ENCODE measurements around the gene NETO2. TPM values are rescaled to one million over a fixed set of nuclear protein-coding genes. Genes with fewer than 3 reads are reported as not detected.

The NETO2 gene
- total and polyA plus RNA-seq, 5 experiments from 2014 or later: 0.29 to 0.91 (median 0.38) TPM; not detected in 2

- H3K4me1 Mint-ChIP-seq: peaks cover 3 to 17% (median 14%) of the 10 kb centered on the region in 4 donors
- DNase-seq: no peak
- no peak overlapping the region for H3K4me3 Mint-ChIP-seq
- peak overlapping the region in 3 of 10 donors; percentile 12 to 70 (median 66) for H3K27ac Mint-ChIP-seq
- H3K9me3 Mint-ChIP-seq: no peaks in the 10 kb centered on the region
- ATAC-seq: no peak
- POLR2A ChIA-PET: no interaction called here
- peaks cover 0 to 4% (median 0%) of the 10 kb centered on the region in 5 donors for H3K27me3 Mint-ChIP-seq
- H3K36me3 Mint-ChIP-seq: no peaks in the 10 kb centered on the region
These were observed 96.8 kb downstream of the NETO2 start for GRCh38 chr16:47046726-47047523.

GRCh38 chr16:47045459-47045858 lies 98.3 kb downstream of the NETO2 start:
- Mint-ChIP-seq H3K9me3 (no peaks in the 10 kb centered on the region), H3K27me3 (peaks cover 0 to 4% (median 0%) of the 10 kb centered on the region in 5 donors), H3K27ac (peak overlapping the region in 3 of 10 donors; percentile 12 to 84 (median 79)), H3K4me3 (peak overlapping the region in 2 of 10 donors; percentile 17 to 39), H3K36me3 (no peaks in the 10 kb centered on the region), H3K4me1 (peaks cover 3 to 17% (median 14%) of the 10 kb centered on the region in 4 donors)
- no peak for DNase-seq
- no peak for ATAC-seq
- POLR2A ChIA-PET: no interaction called here

- ATAC-seq: no peak
- POLR2A ChIA-PET: no interaction called here
- H3K4me3 Mint-ChIP-seq: peak overlapping the region in 1 of 10 donors; percentile 57
- peaks cover 3 to 17% (median 14%) of the 10 kb centered on the region in 4 donors for H3K4me1 Mint-ChIP-seq
- DNase-seq: no peak
- peaks cover 0 to 3% (median 0%) of the 10 kb centered on the region in 5 donors for H3K27me3 Mint-ChIP-seq
- H3K36me3 Mint-ChIP-seq: no peaks in the 10 kb centered on the region
- peak overlapping the region in 3 of 10 donors; percentile 46 to 79 (median 48) for H3K27ac Mint-ChIP-seq
- H3K9me3 Mint-ChIP-seq: no peaks in the 10 kb centered on the region
These were observed 98.7 kb downstream of the NETO2 start for GRCh38 chr16:47045023-47045422.

- no peaks in the 10 kb centered on the region for H3K9me3 Mint-ChIP-seq
- no peaks in the 10 kb centered on the region for H3K36me3 Mint-ChIP-seq
- no peak overlapping the region for H3K4me3 Mint-ChIP-seq
- POLR2A ChIA-PET: no interaction called here
- H3K27me3 Mint-ChIP-seq: peaks cover 0 to 2% (median 0%) of the 10 kb centered on the region in 5 donors
- DNase-seq (no peak), ATAC-seq (no peak)
- H3K27ac Mint-ChIP-seq: peak overlapping the region in 1 of 10 donors; percentile 37
- H3K4me1 Mint-ChIP-seq: peaks cover 3 to 18% (median 14%) of the 10 kb centered on the region in 4 donors
These were observed 99.6 kb downstream of the NETO2 start for GRCh38 chr16:47043970-47044684.

- ATAC-seq (no peak), DNase-seq (no peak)
- Mint-ChIP-seq H3K36me3 (no peaks in the 10 kb centered on the region), H3K4me1 (peaks cover 3 to 20% (median 14%) of the 10 kb centered on the region in 4 donors), H3K27ac (no peak overlapping the region), H3K9me3 (no peaks in the 10 kb centered on the region), H3K27me3 (peaks cover 0 to 3% (median 0%) of the 10 kb centered on the region in 5 donors), H3K4me3 (no peak overlapping the region)
- POLR2A ChIA-PET: interaction anchor here (0.7 kb wide), 1 partner anchor 107 kb away, joined by 4 read pairs; no protein-coding TSS in a partner anchor
These were observed 100.5 kb downstream of the NETO2 start for GRCh38 chr16:47043200-47043599.

GRCh38 chr16:47037746-47038458 lies 105.8 kb downstream of the NETO2 start:
- POLR2A ChIA-PET: interaction anchor here (2.1 kb wide), 1 partner anchor 64 kb away, joined by 15 read pairs; the partner anchor contains the start of gene DNAJA2
- H3K27me3 Mint-ChIP-seq: peaks cover 0 to 4% (median 2%) of the 10 kb centered on the region in 5 donors
- H3K9me3 Mint-ChIP-seq: no peaks in the 10 kb centered on the region
- no peaks in the 10 kb centered on the region for H3K36me3 Mint-ChIP-seq
- H3K4me3 Mint-ChIP-seq: peak overlapping the region; percentile 67 to 85 (median 76)
- DNase-seq (peak; percentile 73 to 92 (median 87)), ATAC-seq (peak; percentile 96 to 97)
- H3K27ac Mint-ChIP-seq: peak overlapping the region in 2 of 10 donors; percentile 31 to 60
- peaks cover 0 to 6% (median 1%) of the 10 kb centered on the region in 4 donors for H3K4me1 Mint-ChIP-seq

- peak overlapping the region; percentile 70 to 85 (median 76) for H3K4me3 Mint-ChIP-seq
- H3K9me3 Mint-ChIP-seq: no peaks in the 10 kb centered on the region
- ATAC-seq: peak; percentile 51 to 62
- H3K36me3 Mint-ChIP-seq: no peaks in the 10 kb centered on the region
- H3K27me3 Mint-ChIP-seq: peaks cover 0 to 4% (median 2%) of the 10 kb centered on the region in 5 donors
- POLR2A ChIA-PET: interaction anchor here (2.1 kb wide), 1 partner anchor 64 kb away, joined by 15 read pairs; the partner anchor contains the start of gene DNAJA2
- peak in 5 of 10 donors; percentile 11 to 33 (median 16) for DNase-seq
- peak overlapping the region in 3 of 10 donors; percentile 9 to 63 (median 46) for H3K27ac Mint-ChIP-seq
- peaks cover 0 to 5% (median 1%) of the 10 kb centered on the region in 4 donors for H3K4me1 Mint-ChIP-seq
These were observed 106.4 kb downstream of the NETO2 start for GRCh38 chr16:47037396-47037745.

GRCh38 chr16:47036201-47036600 lies 107.5 kb downstream of the NETO2 start:
- H3K4me1 Mint-ChIP-seq: peaks cover 0 to 5% (median 1%) of the 10 kb centered on the region in 4 donors
- H3K27me3 Mint-ChIP-seq: peaks cover 0 to 4% (median 2%) of the 10 kb centered on the region in 5 donors
- POLR2A ChIA-PET: no interaction called here
- H3K27ac Mint-ChIP-seq: peak overlapping the region in 2 of 10 donors; percentile 4 to 38
- ATAC-seq (no peak), DNase-seq (no peak)
- no peaks in the 10 kb centered on the region for H3K36me3 Mint-ChIP-seq
- no peaks in the 10 kb centered on the region for H3K9me3 Mint-ChIP-seq
- H3K4me3 Mint-ChIP-seq: peak overlapping the region in 8 of 10 donors; percentile 46 to 80 (median 72)

GRCh38 chr16:47035436-47035835 lies 108.3 kb downstream of the NETO2 start:
- Mint-ChIP-seq H3K4me3 (peak overlapping the region in 2 of 10 donors; percentile 29 to 50), H3K36me3 (no peaks in the 10 kb centered on the region), H3K4me1 (peaks cover 0 to 5% (median 1%) of the 10 kb centered on the region in 4 donors), H3K27me3 (peaks cover 0 to 4% (median 2%) of the 10 kb centered on the region in 5 donors), H3K9me3 (no peaks in the 10 kb centered on the region), H3K27ac (no peak overlapping the region)
- DNase-seq: no peak
- POLR2A ChIA-PET: no interaction called here
- ATAC-seq: no peak

GRCh38 chr16:47034455-47034854 lies 109.3 kb downstream of the NETO2 start:
- ATAC-seq (no peak), DNase-seq (no peak)
- Mint-ChIP-seq H3K4me3 (no peak overlapping the region), H3K27ac (peak overlapping the region in 1 of 10 donors; percentile 73), H3K9me3 (no peaks in the 10 kb centered on the region), H3K4me1 (peaks cover 0 to 5% (median 1%) of the 10 kb centered on the region in 4 donors), H3K27me3 (peaks cover 0 to 4% (median 2%) of the 10 kb centered on the region in 5 donors), H3K36me3 (no peaks in the 10 kb centered on the region)
- POLR2A ChIA-PET: no interaction called here

- ATAC-seq: no peak
- Mint-ChIP-seq H3K9me3 (no peaks in the 10 kb centered on the region), H3K27ac (no peak overlapping the region), H3K4me3 (no peak overlapping the region), H3K27me3 (peaks cover 0 to 2% (median under 1%) of the 10 kb centered on the region in 5 donors), H3K36me3 (no peaks in the 10 kb centered on the region), H3K4me1 (peaks cover 0 to under 1% (median under 1%) of the 10 kb centered on the region in 4 donors)
- DNase-seq: no peak
- POLR2A ChIA-PET: no interaction called here
These were observed 110.6 kb downstream of the NETO2 start for GRCh38 chr16:47033176-47033575.

- POLR2A ChIA-PET: no interaction called here
- no peak for DNase-seq
- Mint-ChIP-seq H3K9me3 (no peaks in the 10 kb centered on the region), H3K36me3 (no peaks in the 10 kb centered on the region), H3K4me1 (no peaks in the 10 kb centered on the region), H3K27me3 (no peaks in the 10 kb centered on the region), H3K4me3 (no peak overlapping the region), H3K27ac (no peak overlapping the region)
- no peak for ATAC-seq
These were observed 114.0 kb downstream of the NETO2 start for GRCh38 chr16:47029724-47030123.

Data from naive thymus-derived CD8-positive, alpha-beta T cell (primary cell).